ENCODE measurements around the gene UBTD1.

UBTD1 gene

DNA sequence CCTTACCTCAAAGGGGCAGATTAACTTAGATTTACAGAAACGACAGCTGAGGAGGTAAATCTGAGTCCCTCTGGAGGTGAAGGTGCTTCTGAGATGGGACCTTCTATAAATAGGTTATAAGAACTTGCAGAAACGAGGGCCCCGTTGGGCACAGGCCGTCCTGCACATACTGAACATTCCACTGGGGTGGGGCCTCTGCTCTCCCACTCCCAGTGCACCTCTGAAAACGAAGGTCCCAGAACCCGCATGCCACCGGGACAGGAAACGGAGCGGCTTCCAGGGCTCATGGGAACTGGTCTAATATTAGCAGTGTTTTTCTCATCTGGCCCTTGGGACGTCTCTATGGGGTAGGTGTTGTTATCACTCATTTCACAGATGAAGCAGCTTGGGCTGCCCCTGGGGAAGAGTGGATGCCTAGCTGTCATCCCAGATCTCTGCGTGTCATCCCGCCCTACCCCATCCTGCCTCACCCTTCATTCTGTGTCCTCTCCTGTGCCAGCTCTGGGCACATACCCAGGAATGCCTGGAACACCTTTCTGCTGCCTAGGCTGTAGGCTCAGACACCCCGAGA, 110.4 kb downstream of the UBTD1 start:
- H3K4me3 ChIP-seq, result no peak overlapping the region
- peak overlapping the region; percentile 13 to 74 for H3K27ac ChIP-seq
- TF ChIP-seq CTCF (IDR thresholded peaks at IDR 0.05), result no peak
- DNase-seq (ENCODE audit: low spot score), result peak; percentile 75

DNA sequence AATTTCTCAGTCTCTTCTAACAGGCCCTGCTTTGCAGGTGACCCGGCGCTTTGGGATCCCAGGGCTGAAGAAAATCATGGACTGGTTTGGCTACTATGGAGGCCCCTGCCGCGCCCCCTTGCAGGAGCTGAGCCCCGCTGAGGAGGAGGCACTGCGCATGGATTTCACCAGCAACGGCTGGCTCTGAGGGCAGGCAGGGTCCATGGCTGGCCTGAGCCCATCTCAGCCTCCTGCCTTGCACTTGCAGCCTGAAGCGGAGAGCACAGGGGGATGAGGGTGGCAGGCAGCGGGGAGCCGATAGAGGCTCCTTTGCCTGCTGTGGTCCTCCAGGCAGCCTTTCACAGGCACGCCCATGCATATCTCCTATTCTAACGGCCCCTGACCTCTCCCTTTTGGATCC, 112.7 kb downstream of the UBTD1 start:
- H3K4me3 ChIP-seq, result no peak overlapping the region
- no peak overlapping the region for H3K27ac ChIP-seq
- DNase-seq (ENCODE audit: low spot score), result no peak
- no peak for TF ChIP-seq CTCF (IDR thresholded peaks at IDR 0.05)

- no peak for DNase-seq (ENCODE audit: low spot score)
- H3K27ac ChIP-seq, result peak overlapping the region in 1 of 2 donors; percentile 52
- TF ChIP-seq CTCF (IDR thresholded peaks at IDR 0.05), result peak; percentile 41
- no peak overlapping the region for H3K4me3 ChIP-seq
These were observed 113.7 kb downstream of the UBTD1 start for GRCh38 chr10:97612386-97612785.

GRCh38 chr10:97618285-97618684, 119.6 kb downstream of the UBTD1 start:
- Histone ChIP-seq H3K27ac (no peak overlapping the region), H3K4me3 (no peak overlapping the region)
- DNase-seq (ENCODE audit: low spot score), result no peak
- TF ChIP-seq CTCF (IDR thresholded peaks at IDR 0.05), result no peak

GRCh38 chr10:97618733-97619132, 120.0 kb downstream of the UBTD1 start:
- no peak overlapping the region for H3K27ac ChIP-seq
- TF ChIP-seq CTCF (IDR thresholded peaks at IDR 0.05), result no peak
- no peak for DNase-seq (ENCODE audit: low spot score)
- no peak overlapping the region for H3K4me3 ChIP-seq
